Fibroblast of lung (primary cell): ENCODE measurements around the gene TTC6.

Source experiments
- EZH2 ChIP-seq: IDR thresholded peaks from 2 replicates; pipeline ENCODE4 v1.5.1; 2012; ENCODE audit warnings: low read length, control low read depth, mild to moderate bottlenecking; ENCODE audit errors: missing control alignments
- TF ChIP-seq, protein P1 (sequence below), 2 donors: IDR thresholded peaks in 1 of 2; conservative IDR thresholded peaks in 1 of 2; 1 replicate in 1 of 2; 2 replicates in 1 of 2; pipeline ENCODE4 v1.5.1; 2011 to 2012; ENCODE audit warnings: low read length in 2 of 2, control low read depth in 1 of 2, inconsistent platforms in 1 of 2, low read depth in 1 of 2, mild to moderate bottlenecking in 1 of 2

DNA sequence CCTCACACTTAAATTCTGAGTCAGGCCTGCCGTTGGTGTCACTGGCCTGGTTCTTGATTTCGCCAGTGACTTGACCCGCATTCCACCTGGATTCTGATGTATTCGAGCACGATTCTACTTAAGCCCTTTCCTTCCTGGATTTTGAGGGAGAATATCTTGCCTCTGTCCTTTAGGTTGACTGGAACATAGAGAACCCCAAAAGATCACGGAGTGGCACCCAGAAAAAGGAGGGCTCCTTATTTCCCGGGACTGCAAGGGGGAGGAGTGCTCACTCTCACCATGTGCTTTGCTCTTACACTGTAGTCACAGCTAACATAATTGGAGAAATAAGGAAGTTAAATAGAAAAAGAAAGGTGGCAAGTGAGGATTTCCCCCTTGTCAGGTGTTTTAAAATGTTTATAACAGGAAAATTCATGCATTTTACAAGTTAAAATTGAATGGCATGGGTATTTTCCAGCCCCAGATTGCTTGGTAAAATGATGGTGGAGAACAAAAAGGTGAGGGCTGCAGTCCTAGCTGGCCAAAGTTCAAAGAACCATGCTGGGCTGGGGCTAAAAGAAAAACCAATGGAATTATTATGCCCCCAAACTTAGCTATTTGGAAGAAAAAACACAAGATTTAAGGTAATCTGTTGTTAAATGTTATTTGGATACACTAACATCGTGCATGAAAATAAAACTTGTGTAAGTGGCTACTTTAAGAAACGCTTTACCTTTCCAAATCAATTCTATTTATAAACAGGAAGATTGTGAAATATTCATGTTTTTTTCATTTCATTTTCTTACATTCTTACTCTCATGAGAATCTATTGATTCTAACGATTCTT, 9.2 kb upstream of the TTC6 start:
- TF ChIP-seq, protein P1, sequence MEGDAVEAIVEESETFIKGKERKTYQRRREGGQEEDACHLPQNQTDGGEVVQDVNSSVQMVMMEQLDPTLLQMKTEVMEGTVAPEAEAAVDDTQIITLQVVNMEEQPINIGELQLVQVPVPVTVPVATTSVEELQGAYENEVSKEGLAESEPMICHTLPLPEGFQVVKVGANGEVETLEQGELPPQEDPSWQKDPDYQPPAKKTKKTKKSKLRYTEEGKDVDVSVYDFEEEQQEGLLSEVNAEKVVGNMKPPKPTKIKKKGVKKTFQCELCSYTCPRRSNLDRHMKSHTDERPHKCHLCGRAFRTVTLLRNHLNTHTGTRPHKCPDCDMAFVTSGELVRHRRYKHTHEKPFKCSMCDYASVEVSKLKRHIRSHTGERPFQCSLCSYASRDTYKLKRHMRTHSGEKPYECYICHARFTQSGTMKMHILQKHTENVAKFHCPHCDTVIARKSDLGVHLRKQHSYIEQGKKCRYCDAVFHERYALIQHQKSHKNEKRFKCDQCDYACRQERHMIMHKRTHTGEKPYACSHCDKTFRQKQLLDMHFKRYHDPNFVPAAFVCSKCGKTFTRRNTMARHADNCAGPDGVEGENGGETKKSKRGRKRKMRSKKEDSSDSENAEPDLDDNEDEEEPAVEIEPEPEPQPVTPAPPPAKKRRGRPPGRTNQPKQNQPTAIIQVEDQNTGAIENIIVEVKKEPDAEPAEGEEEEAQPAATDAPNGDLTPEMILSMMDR (conservative IDR thresholded peaks at IDR 0.05 in 1 of 2, IDR thresholded peaks at IDR 0.05 in 1 of 2; ENCODE audit: low read depth in 1 of 2, low read length in 2 of 2) = no peak
- TF ChIP-seq EZH2 = no peak
